T47D (cell line): Measurements from ENCODE around the gene KRTAP10-8.

Source experiments
- DNase-seq, 2 experiments: peaks; one replicate each; pipeline versions ENCODE4 v3.0.0 to v3.0.0-alpha.2; 2011 to 2012; ENCODE audit warnings: low read depth in 1 of 2, low spot score in 1 of 2
- JUND ChIP-seq: IDR thresholded peaks from 2 replicates; pipeline ENCODE4 v1.6.1; 2012; ENCODE audit warnings: low read depth
- in situ Hi-C: cut with HindIII; loops from 2 replicates; pipeline ENCODE4 v1.10.0; 2016; ENCODE audit warnings: low sequenced_read_pairs, low pct_unique_long_range_greater_than_20kb

The KRTAP10-8 gene

GRCh38 chr21:44611551-44611950 lies 328 bp upstream of the KRTAP10-8 start:
- no peak for TF ChIP-seq JUND
- no peak for DNase-seq

GRCh38 chr21:44612669-44613229 lies 870 bp downstream of the KRTAP10-8 start:
- TF ChIP-seq JUND: no peak
- in situ Hi-C loops: no loop called here

More at GRCh38 chr21:44611551-44611950, 328 bp upstream of the KRTAP10-8 start:
- in situ Hi-C loops: no loop called here

GRCh38 chr21:44613386-44614155 lies 1.7 kb downstream of the KRTAP10-8 start:
- TF ChIP-seq JUND: no peak
- DNase-seq: no peak
- in situ Hi-C loops: no loop called here

More at GRCh38 chr21:44612669-44613229, 870 bp downstream of the KRTAP10-8 start:
- no peak for DNase-seq

GRCh38 chr21:44614161-44614631 lies 2.3 kb downstream of the KRTAP10-8 start:
- in situ Hi-C loops: no loop called here
- no peak for DNase-seq
- TF ChIP-seq JUND: no peak

GRCh38 chr21:44614961-44615391 lies 3.1 kb downstream of the KRTAP10-8 start:
- in situ Hi-C loops: no loop called here
- no peak for TF ChIP-seq JUND
- no peak for DNase-seq

GRCh38 chr21:44615466-44615865 lies 3.6 kb downstream of the KRTAP10-8 start:
- in situ Hi-C loops: no loop called here
- DNase-seq: no peak
- TF ChIP-seq JUND: no peak

- no peak for DNase-seq
- in situ Hi-C loops: no loop called here
These were observed 4.2 kb downstream of the KRTAP10-8 start for GRCh38 chr21:44615911-44616590.

GRCh38 chr21:44616591-44616926 lies 4.7 kb downstream of the KRTAP10-8 start:
- TF ChIP-seq JUND: no peak
- in situ Hi-C loops: no loop called here
- no peak for DNase-seq

More at GRCh38 chr21:44615911-44616590, 4.2 kb downstream of the KRTAP10-8 start:
- no peak for TF ChIP-seq JUND

- TF ChIP-seq JUND: no peak
- in situ Hi-C loops: no loop called here
- DNase-seq: no peak
These were observed 5.2 kb downstream of the KRTAP10-8 start for GRCh38 chr21:44617071-44617501.

- in situ Hi-C loops: no loop called here
- DNase-seq: peak; percentile 21 to 68
These were observed 6.6 kb downstream of the KRTAP10-8 start for GRCh38 chr21:44618504-44618903.

GRCh38 chr21:44618909-44619308 lies 7.0 kb downstream of the KRTAP10-8 start:
- in situ Hi-C loops: no loop called here
- TF ChIP-seq JUND: no peak
- DNase-seq: peak in 1 of 2 experiments; percentile 29

More at GRCh38 chr21:44618504-44618903, 6.6 kb downstream of the KRTAP10-8 start:
- no peak for TF ChIP-seq JUND

GRCh38 chr21:44619886-44620285 lies 8.0 kb downstream of the KRTAP10-8 start:
- no peak for TF ChIP-seq JUND
- in situ Hi-C loops: no loop called here
- no peak for DNase-seq

- in situ Hi-C loops: no loop called here
- no peak for DNase-seq
- no peak for TF ChIP-seq JUND
These were observed 11.7 kb downstream of the KRTAP10-8 start for GRCh38 chr21:44623575-44623974.
